Gastrocnemius medialis (tissue), 4 donors: ENCODE results near the gene PXK. TPM values are rescaled to one million over a fixed set of nuclear protein-coding genes. Genes with fewer than 3 reads are reported as not detected.

ENCODE experiments used
- ATAC-seq, 2 donors: fragments of 150-250 bp; one replicate each; pipeline ENCODE4 v1.9.1; 2016
- DNase-seq, 2 donors: peaks; one replicate each; pipeline ENCODE4 v3.0.0-alpha.2; 2019
- H3K27ac ChIP-seq, 4 donors: fragments of 200-600 bp; sonication (generic); 1 replicate in 1 of 4; 2 replicates in 3 of 4; pipeline ENCODE4 v1.5.1; 2016 to 2018; ENCODE audit warnings: mild to moderate bottlenecking in 2 of 4, moderate library complexity in 1 of 4
- H3K27me3 ChIP-seq, 3 donors: fragments of 200-600 bp; sonication (generic) in 2 of 3; 1 replicate in 1 of 3; 2 replicates in 2 of 3; pipeline versions ENCODE4 v1.5.1 to v1.6.0; 2016 to 2019; ENCODE audit warnings: mild to moderate bottlenecking in 1 of 3, moderate library complexity in 1 of 3
- H3K36me3 ChIP-seq, 2 donors: fragments of 200-600 bp; sonication (generic) in 1 of 2; one replicate each; pipeline ENCODE4 v1.5.1; 2017 to 2018
- H3K4me1 ChIP-seq, 2 donors: fragments of 200-600 bp; sonication (generic) in 1 of 2; one replicate each; pipeline ENCODE4 v1.5.1; 2016 to 2017; ENCODE audit warnings: mild to moderate bottlenecking in 2 of 2
- H3K4me3 ChIP-seq, 4 donors: fragments of 200-600 bp; sonication (generic) in 3 of 4; 1 replicate in 1 of 4; 2 replicates in 3 of 4; pipeline ENCODE4 v1.5.1; 2016 to 2019; ENCODE audit warnings: mild to moderate bottlenecking in 2 of 4
- H3K9me3 ChIP-seq, 3 donors: fragments of 200-600 bp; sonication (generic) in 2 of 3; 1 replicate in 1 of 3; 2 replicates in 2 of 3; pipeline ENCODE4 v1.5.1; 2016 to 2019
- CTCF ChIP-seq, 5 experiments: fragments of 450-650 bp in 3 of 5; fragments of 200-600 bp in 2 of 5; sonication (generic) in 2 of 5; IDR thresholded peaks in 4 of 5; conservative IDR thresholded peaks in 1 of 5; 1 replicate in 4 of 5; 2 replicates in 1 of 5; pipeline ENCODE4 v1.5.1; 2016 to 2019; ENCODE audit warnings: antibody characterized with exemption in 5 of 5, mild to moderate bottlenecking in 3 of 5, moderate library complexity in 3 of 5
- POLR2A ChIP-seq, 2 donors: fragments of 450-650 bp; IDR thresholded peaks; one replicate each; pipeline ENCODE4 v1.6.1; 2017; ENCODE audit warnings: antibody characterized with exemption in 2 of 2, mild to moderate bottlenecking in 2 of 2, moderate library complexity in 2 of 2
- in situ Hi-C, 4 donors: fragments of 200-750 bp; cut with MboI; loops; one replicate each; pipeline versions ENCODE4 v1.15.0 to v1.8.0; 2017; ENCODE audit warnings: low sequenced_read_pairs in 4 of 4
- intact Hi-C: fragments of 100-400 bp; cut with DNase I; formaldehyde crosslinking; loops from one replicate; pipeline ENCODE4 v1.15.1; 2023; ENCODE audit warnings: low total_unique reads
- total RNA-seq, 4 donors: library from RNA; depleted of rRNA; stranded (reverse); fragments of >200 nt; gene quantifications; one replicate each; pipeline versions ENCODE4 v1.1.0 to v1.2.3, GENCODE V29; 2016

Gene PXK
- total RNA-seq, 4 donors from 2014 or later = 21.6 to 33.6 (median 24.4) TPM

GRCh38 chr3:58474348-58474911 lies 141.7 kb downstream of the PXK start:
- H3K27me3 ChIP-seq = no peaks in the 10 kb centered on the region
- intact Hi-C loops (no loop called here), in situ Hi-C loops (no loop called here)
- H3K4me1 ChIP-seq = peaks cover 4 to 10% of the 10 kb centered on the region in 2 donors
- no peaks in the 10 kb centered on the region for H3K36me3 ChIP-seq
- H3K4me3 ChIP-seq = no peak overlapping the region
- no peak for ATAC-seq
- TF ChIP-seq POLR2A (IDR thresholded peaks at IDR 0.05) (no peak), CTCF (IDR thresholded peaks at IDR 0.05 in 4 of 5, conservative IDR thresholded peaks at IDR 0.05 in 1 of 5) (no peak)
- H3K9me3 ChIP-seq = no peaks in the 10 kb centered on the region
- no peak overlapping the region for H3K27ac ChIP-seq
- no peak for DNase-seq

GRCh38 chr3:58474967-58475578 lies 142.4 kb downstream of the PXK start:
- no peak for DNase-seq
- no peak for ATAC-seq
- peaks cover 4 to 10% of the 10 kb centered on the region in 2 donors for H3K4me1 ChIP-seq

More at GRCh38 chr3:58474967-58475578, 142.4 kb downstream of the PXK start:
- in situ Hi-C loops = no loop called here
- no peak overlapping the region for H3K27ac ChIP-seq
- no peak for TF ChIP-seq CTCF (IDR thresholded peaks at IDR 0.05 in 4 of 5, conservative IDR thresholded peaks at IDR 0.05 in 1 of 5)
- TF ChIP-seq POLR2A (IDR thresholded peaks at IDR 0.05) = no peak
- H3K36me3 ChIP-seq = no peaks in the 10 kb centered on the region
- H3K9me3 ChIP-seq = no peaks in the 10 kb centered on the region
- H3K4me3 ChIP-seq = no peak overlapping the region
- intact Hi-C loops = no loop called here
- H3K27me3 ChIP-seq = no peaks in the 10 kb centered on the region

Other genes with a start within 250 kb of the PXK start
- under 1 TPM in 2 of 4 donors, not detected in 2; 0.29 to 0.42 TPM for gene DNASE1L3, start 121.9 kb upstream of the PXK start, total RNA-seq
- 10 to 100 TPM in 2 of 4 donors, 1 to 10 TPM in 2; 5.8 to 14.0 (median 9.6) TPM for gene ABHD6, start 95.1 kb upstream of the PXK start, total RNA-seq
- gene RPP14, start 26.6 kb upstream of the PXK start, total RNA-seq = 10 to 100 TPM; 16.6 to 28.9 (median 17.1) TPM
- 10 to 100 TPM; 14.1 to 26.2 (median 21.7) TPM for gene HTD2, start 26.4 kb upstream of the PXK start, total RNA-seq
- gene PDHB, start 100.9 kb downstream of the PXK start, total RNA-seq = 100 to 1,000 TPM; 131 to 195 (median 169) TPM
- 1 to 10 TPM; 4.3 to 8.3 (median 5.8) TPM for gene KCTD6, start 159.2 kb downstream of the PXK start, total RNA-seq
- 10 to 100 TPM in 1 of 4 donors, 1 to 10 TPM in 3; 1.6 to 10.4 (median 5.7) TPM for gene ACOX2, start 204.3 kb downstream of the PXK start, total RNA-seq
- 10 to 100 TPM; 21.1 to 28.5 (median 27.6) TPM for gene FAM107A, start 244.5 kb downstream of the PXK start, total RNA-seq